ENCODE data around the gene RIC8A.

RIC8A gene

GRCh38 chr11:250740-251299 is 43.3 kb downstream of the RIC8A start:
- peak; percentile 44 to 78 (median 68) for DNase-seq

DNA sequence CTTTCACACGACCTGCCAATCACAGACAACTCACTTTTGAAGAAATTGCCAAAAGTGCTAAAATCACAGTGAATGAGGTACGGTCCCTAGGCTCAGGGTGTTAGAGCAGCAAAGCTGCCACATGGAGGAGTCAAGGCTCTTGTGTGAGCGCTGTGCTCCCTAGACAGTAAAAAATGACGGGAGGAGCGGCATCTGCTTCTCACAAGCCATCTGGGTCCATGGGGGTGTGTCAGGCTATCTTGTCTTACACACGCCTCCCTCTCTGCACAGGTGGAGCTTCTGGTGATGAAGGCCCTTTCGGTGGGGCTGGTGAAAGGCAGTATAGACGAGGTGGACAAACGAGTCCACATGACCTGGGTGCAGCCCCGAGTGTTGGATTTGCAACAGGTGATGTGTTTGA is 44.0 kb downstream of the RIC8A start:
- no peak for DNase-seq

- DNase-seq = no peak
Measured at GRCh38 chr11:252666-253065, 45.2 kb downstream of the RIC8A start.

GRCh38 chr11:253160-253885 is 45.8 kb downstream of the RIC8A start:
- DNase-seq = no peak

- DNase-seq = no peak
Measured at GRCh38 chr11:253886-254270, 46.4 kb downstream of the RIC8A start.

DNA sequence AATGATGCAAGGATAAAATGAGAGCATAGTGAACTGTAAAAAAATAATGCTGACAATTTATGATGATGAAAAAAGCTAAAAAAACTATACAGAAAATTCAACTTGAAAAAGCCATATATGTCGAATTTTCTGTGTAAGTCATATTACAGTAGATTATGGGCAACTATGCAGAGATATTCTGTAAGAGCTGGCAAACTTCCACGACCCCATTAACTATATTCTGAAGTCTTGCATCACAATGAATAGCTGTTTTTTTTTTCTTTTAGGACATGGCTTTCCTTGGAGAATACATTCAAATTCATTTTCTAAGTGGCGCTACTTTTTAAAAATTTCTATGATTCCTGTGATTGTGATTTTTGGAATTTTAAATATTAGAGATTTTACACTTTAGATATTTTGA is 47.7 kb downstream of the RIC8A start:
- no peak for DNase-seq

DNA sequence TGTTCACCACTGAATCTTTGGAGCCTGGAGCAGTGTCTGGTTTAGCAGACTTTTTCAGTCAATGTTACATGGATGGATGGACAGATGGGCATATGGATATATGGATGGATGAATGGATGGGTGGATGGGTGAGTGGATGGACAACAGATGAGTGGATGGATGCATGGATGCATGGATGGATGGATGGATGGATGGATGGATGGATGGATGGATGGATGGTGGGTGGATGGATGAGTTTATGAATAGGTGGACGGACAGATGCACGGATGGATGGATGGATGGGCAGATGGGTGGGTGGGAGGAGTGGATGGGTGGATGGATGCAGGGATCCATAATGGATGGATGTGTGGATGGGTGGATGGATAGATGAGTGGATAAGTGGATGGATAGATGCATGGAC is 48.3 kb downstream of the RIC8A start:
- DNase-seq = no peak

GRCh38 chr11:256952-257737 is 49.6 kb downstream of the RIC8A start:
- DNase-seq = no peak

DNA sequence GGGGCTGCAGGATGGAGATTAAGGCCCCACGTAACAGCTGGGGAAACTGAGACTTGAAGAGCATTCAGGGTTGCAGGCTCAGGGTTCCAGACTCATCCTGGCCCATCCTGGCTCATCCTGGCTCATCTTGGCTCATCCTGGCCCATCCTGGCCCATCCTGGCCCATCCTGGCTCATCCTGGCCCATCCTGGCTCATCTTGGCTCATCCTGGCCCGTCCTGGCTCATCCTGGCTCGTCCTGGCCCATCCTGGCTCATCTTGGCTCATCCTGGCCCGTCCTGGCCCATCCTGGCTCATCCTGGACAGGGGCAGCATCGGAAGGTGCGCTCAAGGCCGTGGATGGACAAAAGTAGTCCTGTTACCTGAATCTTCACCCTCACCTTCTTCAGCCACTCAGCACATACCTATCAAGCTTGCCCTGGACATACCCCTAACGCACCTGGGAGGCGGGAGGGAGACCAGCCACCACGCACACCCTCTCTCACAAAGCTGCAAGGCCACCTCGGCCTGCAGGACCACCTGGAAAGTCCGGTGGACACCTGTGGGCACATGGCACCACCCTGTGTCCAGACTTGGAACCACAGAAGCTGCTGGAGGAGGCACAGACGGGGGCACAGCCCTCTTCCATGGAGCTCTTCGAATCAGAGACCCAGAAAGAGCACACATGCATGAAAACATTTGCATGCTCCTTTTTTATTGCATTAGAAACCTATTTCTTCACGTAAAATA is 50.4 kb downstream of the RIC8A start:
- DNase-seq = no peak

GRCh38 chr11:259413-259812 is 51.9 kb downstream of the RIC8A start:
- no peak for DNase-seq

GRCh38 chr11:261624-262023 is 54.1 kb downstream of the RIC8A start:
- no peak for DNase-seq
